Measurements from ENCODE around the gene NCAN. TPM values are rescaled to one million over a fixed set of nuclear protein-coding genes. Genes with fewer than 3 reads are reported as not detected.

NCAN gene
- total RNA-seq, 3 donors from 2014 or later = 0.25 TPM; not detected in 2

DNA sequence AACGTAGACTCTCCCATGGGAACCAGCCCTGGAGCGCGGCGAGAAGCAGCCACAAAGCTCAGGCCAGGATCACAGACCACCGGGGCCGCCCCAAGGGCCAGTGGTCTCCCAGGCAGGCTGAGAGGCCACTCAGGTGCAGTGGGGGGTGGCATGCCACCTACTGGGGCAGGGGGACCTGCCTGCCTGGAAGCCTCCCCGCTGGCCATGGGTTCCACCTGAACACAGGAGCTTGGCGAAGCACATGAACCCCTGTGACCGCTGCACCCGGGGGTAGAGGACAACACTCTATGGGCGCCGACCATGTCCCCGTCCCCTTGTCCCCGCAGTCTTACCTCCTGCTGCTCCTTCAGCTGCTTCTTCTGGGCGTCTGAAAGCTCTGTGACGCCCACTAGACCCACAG lies 68.1 kb downstream of the NCAN start:
- DNase-seq (no peak), ATAC-seq (no peak)
- peaks cover 7% of the 10 kb centered on the region for H3K36me3 ChIP-seq (ENCODE audit: low read depth)
- TF ChIP-seq, protein P1, sequence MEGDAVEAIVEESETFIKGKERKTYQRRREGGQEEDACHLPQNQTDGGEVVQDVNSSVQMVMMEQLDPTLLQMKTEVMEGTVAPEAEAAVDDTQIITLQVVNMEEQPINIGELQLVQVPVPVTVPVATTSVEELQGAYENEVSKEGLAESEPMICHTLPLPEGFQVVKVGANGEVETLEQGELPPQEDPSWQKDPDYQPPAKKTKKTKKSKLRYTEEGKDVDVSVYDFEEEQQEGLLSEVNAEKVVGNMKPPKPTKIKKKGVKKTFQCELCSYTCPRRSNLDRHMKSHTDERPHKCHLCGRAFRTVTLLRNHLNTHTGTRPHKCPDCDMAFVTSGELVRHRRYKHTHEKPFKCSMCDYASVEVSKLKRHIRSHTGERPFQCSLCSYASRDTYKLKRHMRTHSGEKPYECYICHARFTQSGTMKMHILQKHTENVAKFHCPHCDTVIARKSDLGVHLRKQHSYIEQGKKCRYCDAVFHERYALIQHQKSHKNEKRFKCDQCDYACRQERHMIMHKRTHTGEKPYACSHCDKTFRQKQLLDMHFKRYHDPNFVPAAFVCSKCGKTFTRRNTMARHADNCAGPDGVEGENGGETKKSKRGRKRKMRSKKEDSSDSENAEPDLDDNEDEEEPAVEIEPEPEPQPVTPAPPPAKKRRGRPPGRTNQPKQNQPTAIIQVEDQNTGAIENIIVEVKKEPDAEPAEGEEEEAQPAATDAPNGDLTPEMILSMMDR (IDR thresholded peaks at IDR 0.05) = no peak
- H3K4me3 ChIP-seq = no peak overlapping the region
- H3K9me3 ChIP-seq = no peaks in the 10 kb centered on the region
- intact Hi-C loops (cut with DNase I, micrococcal nuclease) = no loop called here
- no peaks in the 10 kb centered on the region for H3K4me1 ChIP-seq (ENCODE audit: low read depth)

DNA sequence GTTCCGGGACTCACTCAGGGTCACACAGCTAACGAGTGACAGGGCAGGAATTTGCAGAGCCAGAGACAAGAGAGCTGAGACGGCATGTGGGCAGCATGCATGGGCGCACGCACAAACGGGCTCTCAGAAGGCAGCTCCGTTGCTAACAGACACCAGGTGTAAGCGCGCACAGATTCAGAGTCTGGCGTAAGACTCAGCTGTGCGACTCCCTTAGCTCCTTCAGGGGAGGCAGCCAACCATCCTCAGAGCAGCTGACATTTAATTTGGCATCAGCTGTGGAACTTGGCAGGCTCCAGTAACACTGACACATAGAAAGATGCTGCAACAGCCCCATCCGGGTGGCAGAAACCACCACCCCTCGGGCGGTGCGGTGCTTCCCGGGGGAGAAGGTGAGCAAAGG lies 68.8 kb downstream of the NCAN start:
- no peaks in the 10 kb centered on the region for H3K9me3 ChIP-seq
- TF ChIP-seq, protein P1 (IDR thresholded peaks at IDR 0.05) = no peak
- DNase-seq = no peak
- no peak for ATAC-seq
- H3K4me3 ChIP-seq = no peak overlapping the region
- intact Hi-C loops (cut with DNase I, micrococcal nuclease) = no loop called here
- peaks cover 7% of the 10 kb centered on the region for H3K36me3 ChIP-seq (ENCODE audit: low read depth)
- H3K4me1 ChIP-seq (ENCODE audit: low read depth) = no peaks in the 10 kb centered on the region

DNA sequence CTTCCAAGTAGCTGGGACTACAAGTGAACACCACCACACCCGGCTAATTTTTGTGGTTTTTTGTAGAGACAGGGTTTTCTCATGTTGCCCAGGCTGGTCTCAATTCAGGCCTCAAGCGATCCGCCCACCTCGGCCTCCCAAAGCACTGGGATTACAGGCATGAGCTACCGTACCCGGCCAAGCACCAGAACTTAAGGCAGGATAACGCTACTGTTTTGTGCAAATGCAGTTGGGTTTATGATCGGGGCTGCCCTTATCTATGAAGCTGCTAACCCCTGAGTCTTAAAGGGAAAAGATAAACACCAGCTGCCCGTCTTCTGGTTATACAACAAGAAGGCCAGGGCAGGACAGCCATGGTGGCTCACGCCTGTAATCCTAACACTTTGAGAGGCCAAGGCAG lies 73.9 kb downstream of the NCAN start:
- TF ChIP-seq, protein P1 (IDR thresholded peaks at IDR 0.05) = no peak
- Histone ChIP-seq H3K4me3 (no peak overlapping the region), H3K4me1 (ENCODE audit: low read depth) (no peaks in the 10 kb centered on the region), H3K9me3 (no peaks in the 10 kb centered on the region), H3K36me3 (ENCODE audit: low read depth) (peaks cover 3% of the 10 kb centered on the region)
- DNase-seq (no peak), ATAC-seq (no peak)
- intact Hi-C loops (cut with DNase I, micrococcal nuclease) = no loop called here

DNA sequence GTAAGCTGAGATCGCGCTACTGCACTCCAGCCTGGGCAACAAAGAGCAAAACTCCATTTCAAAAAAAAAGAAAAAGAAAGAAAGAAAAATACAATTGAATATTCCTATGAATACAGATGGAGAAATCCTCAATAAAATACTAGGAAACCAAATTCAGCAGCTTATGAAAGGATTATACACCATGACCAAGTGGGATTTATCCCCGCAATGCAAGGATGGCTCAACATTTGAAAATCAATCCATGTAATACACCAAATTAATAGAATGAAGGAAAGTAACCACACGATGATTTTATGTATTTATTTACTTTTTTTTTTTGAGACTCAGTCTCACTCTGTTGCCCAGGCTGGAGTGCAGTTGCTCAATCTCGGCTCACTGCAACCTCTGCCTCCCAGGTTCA lies 80.8 kb downstream of the NCAN start:
- intact Hi-C loops (cut with DNase I, micrococcal nuclease) = no loop called here
- no peaks in the 10 kb centered on the region for H3K36me3 ChIP-seq (ENCODE audit: low read depth)

DNA sequence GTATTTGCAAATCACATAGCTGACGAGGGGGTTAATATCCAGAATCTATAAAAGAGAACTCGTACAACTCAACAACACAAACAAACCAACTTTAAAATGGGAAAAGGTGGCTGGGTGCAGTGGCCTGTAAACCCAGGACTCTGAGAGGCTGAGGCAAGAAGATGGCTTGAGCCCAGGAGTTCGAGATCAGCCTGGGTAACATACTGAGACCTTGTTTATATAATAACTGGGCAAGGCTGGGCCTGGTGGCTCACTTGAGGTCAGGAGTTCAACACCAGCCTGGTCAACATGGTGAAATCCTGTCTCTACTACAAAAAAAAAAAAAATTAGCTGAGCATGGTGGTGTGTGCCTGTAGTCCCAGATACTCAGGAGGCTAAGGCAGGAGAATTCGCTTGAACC lies 83.2 kb downstream of the NCAN start:
- Histone ChIP-seq H3K9me3 (peaks cover 4% of the 10 kb centered on the region), H3K4me3 (no peak overlapping the region), H3K4me1 (ENCODE audit: low read depth) (no peaks in the 10 kb centered on the region), H3K36me3 (ENCODE audit: low read depth) (no peaks in the 10 kb centered on the region)
- DNase-seq (no peak), ATAC-seq (no peak)
- TF ChIP-seq, protein P1 (IDR thresholded peaks at IDR 0.05) = no peak
- intact Hi-C loops (cut with DNase I, micrococcal nuclease) = no loop called here

More for the DNA sequence above, 80.8 kb downstream of the NCAN start:
- no peak overlapping the region for H3K4me3 ChIP-seq
- TF ChIP-seq, protein P1 (IDR thresholded peaks at IDR 0.05) = no peak
- peaks cover 4% of the 10 kb centered on the region for H3K9me3 ChIP-seq
- DNase-seq = no peak
- ATAC-seq = no peak
- no peaks in the 10 kb centered on the region for H3K4me1 ChIP-seq (ENCODE audit: low read depth)

All from mucosa of descending colon (tissue), 3 donors.